GM08714 (cell line): ENCODE measurements around the gene POLR3C.
A peak's percentile ranks its signal among the peaks of the same experiment; 100 is the strongest.

ENCODE experiments used
- H3K4me3 ChIP-seq: fragments of 200-500 bp; sonication (Bioruptor generic); 2 replicates; pipeline ENCODE4 v1.5.1; 2014; ENCODE audit warnings: mild to moderate bottlenecking, low read length, inconsistent platforms
- ZNF274 ChIP-seq: IDR thresholded peaks from 2 replicates; pipeline ENCODE4 v1.6.1; 2012; ENCODE audit warnings: mild to moderate bottlenecking, low read depth, low read length

POLR3C gene

GRCh38 chr1:145845514-145846161 lies 21.6 kb downstream of the POLR3C start, which contains the start of gene NUDT17:
TSS of gene NUDT17 (plus strand) at chr1:145845630. CDS start at chr1:145845641, 11 bp downstream.
- no peak for TF ChIP-seq ZNF274
- peak within 1 kb of the TSS; percentile 58; the same call in 1 of the 2 replicates for H3K4me3 ChIP-seq

GRCh38 chr1:145846201-145846612 lies 22.2 kb downstream of the POLR3C start:
- peak overlapping the region; percentile 58; the same call in 1 of the 2 replicates for H3K4me3 ChIP-seq
- TF ChIP-seq ZNF274, result no peak

- no peak overlapping the region for H3K4me3 ChIP-seq
- no peak for TF ChIP-seq ZNF274
These were observed 23.8 kb downstream of the POLR3C start for GRCh38 chr1:145847827-145848226.

- no peak overlapping the region for H3K4me3 ChIP-seq
- TF ChIP-seq ZNF274, result no peak
These were observed 25.6 kb downstream of the POLR3C start for GRCh38 chr1:145849356-145850160.

GRCh38 chr1:145855426-145855948 lies 31.5 kb downstream of the POLR3C start:
- no peak for TF ChIP-seq ZNF274
- H3K4me3 ChIP-seq, result no peak overlapping the region

GRCh38 chr1:145857170-145857569 lies 33.2 kb downstream of the POLR3C start:
- H3K4me3 ChIP-seq, result no peak overlapping the region
- TF ChIP-seq ZNF274, result no peak

- H3K4me3 ChIP-seq, result peak overlapping the region; percentile 75
- no peak for TF ChIP-seq ZNF274
These were observed 34.4 kb downstream of the POLR3C start for GRCh38 chr1:145858238-145858900.

- TF ChIP-seq ZNF274, result no peak
- H3K4me3 ChIP-seq, result peak within 1 kb of the TSS; percentile 80
These were observed 35.0 kb downstream of the POLR3C start, which contains the start of gene PIAS3 for GRCh38 chr1:145858901-145859490. TSS of gene PIAS3 (minus strand) at chr1:145859081. CDS start at chr1:145858990, 91 bp downstream.

GRCh38 chr1:145859491-145860023 lies 35.6 kb downstream of the POLR3C start:
- peak overlapping the region; percentile 80 for H3K4me3 ChIP-seq
- no peak for TF ChIP-seq ZNF274

GRCh38 chr1:145863282-145864018 lies 39.5 kb downstream of the POLR3C start:
- no peak for TF ChIP-seq ZNF274

GRCh38 chr1:145868232-145868631 lies 44.2 kb downstream of the POLR3C start:
- no peak overlapping the region for H3K4me3 ChIP-seq
- no peak for TF ChIP-seq ZNF274

More at GRCh38 chr1:145863282-145864018, 39.5 kb downstream of the POLR3C start:
- H3K4me3 ChIP-seq, result no peak overlapping the region

GRCh38 chr1:145871994-145872924 lies 48.3 kb downstream of the POLR3C start:
- TF ChIP-seq ZNF274, result no peak
- H3K4me3 ChIP-seq, result no peak overlapping the region; the same call in 1 of the 2 replicates

GRCh38 chr1:145874646-145875045 lies 50.6 kb downstream of the POLR3C start:
- TF ChIP-seq ZNF274, result no peak
- no peak overlapping the region for H3K4me3 ChIP-seq
